Measurements from ENCODE around the gene TAS2R41.
"Not testable (repeated sequence)": the region's sequence is repeated elsewhere in the genome, so short reads cannot be mapped to it uniquely, and the experiment has no call there.

GRCh38 chr7:143472071-143472689 lies 5.5 kb upstream of the TAS2R41 start:
- TF ChIP-seq CTCF, POLR2A (IDR thresholded peaks at IDR 0.05): not testable (repeated sequence)
